GM23248 (cell line): ENCODE measurements around the gene ARID1B.

ENCODE experiments used
- EZH2 ChIP-seq: fragments of 200-600 bp; sonication (generic); IDR thresholded peaks from 2 replicates; pipeline ENCODE4 v1.6.1; 2018; ENCODE audit warnings: antibody characterized with exemption, mild to moderate bottlenecking; ENCODE audit not compliant: insufficient read depth, poor library complexity, severe bottlenecking
- EZH2phosphoT487 ChIP-seq: fragments of 200-600 bp; sonication (generic); IDR thresholded peaks from 2 replicates; pipeline ENCODE4 v1.6.1; 2018; ENCODE audit warnings: antibody characterized with exemption, moderate library complexity, mild to moderate bottlenecking, low read depth; ENCODE audit not compliant: insufficient read depth

DNA sequence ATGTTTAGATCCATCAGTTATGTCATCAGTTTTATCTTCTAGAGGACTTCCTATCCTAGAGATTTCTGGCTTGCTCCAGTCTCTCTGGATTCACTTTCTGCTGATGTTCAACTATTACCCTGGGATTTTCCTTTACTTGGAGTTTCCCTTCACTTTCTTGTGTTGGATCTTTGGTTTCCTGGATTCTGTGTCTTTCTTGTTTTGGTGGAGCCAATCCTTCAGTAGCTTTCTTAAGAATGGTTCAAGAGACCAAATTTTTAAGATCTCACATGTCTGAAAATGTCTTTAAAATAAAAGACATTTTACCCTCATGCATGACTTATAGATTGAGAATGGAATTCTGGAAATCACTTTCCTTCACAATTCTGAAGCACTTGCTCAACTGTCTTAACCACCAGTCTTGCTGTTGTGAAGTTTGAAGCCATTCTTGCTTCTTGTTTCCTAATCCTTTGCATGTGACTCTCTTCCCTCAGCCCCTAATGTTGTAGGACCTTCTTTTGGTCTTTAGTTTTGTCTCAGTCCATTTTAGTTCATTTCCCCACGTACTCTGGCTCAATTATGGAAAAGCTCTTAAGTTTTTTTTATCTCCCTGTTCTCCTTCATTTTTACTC is 87.9 kb downstream of the ARID1B start:
- TF ChIP-seq EZH2phosphoT487 (no peak), EZH2 (no peak)
